ENCODE results near the gene CPSF4L.
"Not testable (repeated sequence)": the region's sequence is repeated elsewhere in the genome, so short reads cannot be mapped to it uniquely, and the experiment has no call there.

Gene CPSF4L

GRCh38 chr17:73267648-73268537 lies 6.2 kb upstream of the CPSF4L start:
- no peak for DNase-seq

GRCh38 chr17:73266796-73267195 lies 5.1 kb upstream of the CPSF4L start:
- DNase-seq: no peak

- DNase-seq: no peak
These were observed 4.3 kb upstream of the CPSF4L start for GRCh38 chr17:73265646-73266640.

GRCh38 chr17:73264448-73264847 lies 2.8 kb upstream of the CPSF4L start:
- DNase-seq: not testable (repeated sequence)

- no peak for DNase-seq
These were observed 1.3 kb upstream of the CPSF4L start for GRCh38 chr17:73262676-73263642.

- no peak for DNase-seq
These were observed 434 bp upstream of the CPSF4L start for GRCh38 chr17:73261952-73262675.

GRCh38 chr17:73257516-73257915 lies 4.2 kb downstream of the CPSF4L start:
- no peak for DNase-seq

GRCh38 chr17:73256220-73256619 lies 5.5 kb downstream of the CPSF4L start:
- DNase-seq: no peak

- peak; percentile 35 for DNase-seq
These were observed 6.0 kb downstream of the CPSF4L start for GRCh38 chr17:73255671-73256181.

- DNase-seq: no peak
These were observed 9.8 kb downstream of the CPSF4L start for GRCh38 chr17:73251871-73252270.

GRCh38 chr17:73250851-73251640 lies 10.6 kb downstream of the CPSF4L start:
- no peak for DNase-seq

- DNase-seq: no peak
These were observed 12.0 kb downstream of the CPSF4L start for GRCh38 chr17:73249700-73250099.

- DNase-seq: no peak
These were observed 13.1 kb downstream of the CPSF4L start for GRCh38 chr17:73248532-73248931.

GRCh38 chr17:73247726-73248125 lies 14.0 kb downstream of the CPSF4L start:
- no peak for DNase-seq

- DNase-seq: no peak
These were observed 21.1 kb downstream of the CPSF4L start for GRCh38 chr17:73240561-73240960.

GRCh38 chr17:73237714-73238113 lies 24.0 kb downstream of the CPSF4L start:
- DNase-seq: no peak

GRCh38 chr17:73234736-73235135 lies 26.9 kb downstream of the CPSF4L start:
- no peak for DNase-seq

- DNase-seq: peak; percentile 38
These were observed 28.9 kb downstream of the CPSF4L start for GRCh38 chr17:73232587-73233373.

- DNase-seq: peak; percentile 81
These were observed 29.7 kb downstream of the CPSF4L start for GRCh38 chr17:73231841-73232586.

All from NCI-H510A (cell line).